ENCODE results near the gene NDEL1.

Gene NDEL1

GRCh38 chr17:8435245-8436168, at the start of gene NDEL1:
Gene NDEL1 (plus strand): TSS chr17:8435884. CDS start chr17:8444272, 8,388 bp downstream.
- TF ChIP-seq CTCF (IDR thresholded peaks at IDR 0.05; ENCODE audit: insufficient read depth, low read depth, low read length, missing control alignments) = no peak
- peak within 1 kb of the TSS; percentile 94 for H3K4me3 ChIP-seq (ENCODE audit: low read depth, low read length)
- peak; percentile 99 for DNase-seq (ENCODE audit: low read depth)

- DNase-seq (ENCODE audit: low read depth) = no peak
- H3K4me3 ChIP-seq (ENCODE audit: low read depth, low read length) = no peak overlapping the region
- no peak for TF ChIP-seq CTCF (IDR thresholded peaks at IDR 0.05; ENCODE audit: insufficient read depth, low read depth, low read length, missing control alignments)
Observed at GRCh38 chr17:8386841-8387240, 48.8 kb upstream of the NDEL1 start.

GRCh38 chr17:8387914-8388651, 47.6 kb upstream of the NDEL1 start:
- H3K4me3 ChIP-seq (ENCODE audit: low read depth, low read length) = no peak overlapping the region
- DNase-seq (ENCODE audit: low read depth) = no peak
- no peak for TF ChIP-seq CTCF (IDR thresholded peaks at IDR 0.05; ENCODE audit: insufficient read depth, low read depth, low read length, missing control alignments)

- H3K4me3 ChIP-seq (ENCODE audit: low read depth, low read length) = no peak overlapping the region
- TF ChIP-seq CTCF (IDR thresholded peaks at IDR 0.05; ENCODE audit: insufficient read depth, low read depth, low read length, missing control alignments) = no peak
- DNase-seq (ENCODE audit: low read depth) = no peak
Observed at GRCh38 chr17:8391711-8392110, 44.0 kb upstream of the NDEL1 start.

GRCh38 chr17:8392274-8392673, 43.4 kb upstream of the NDEL1 start:
- no peak for TF ChIP-seq CTCF (IDR thresholded peaks at IDR 0.05; ENCODE audit: insufficient read depth, low read depth, low read length, missing control alignments)
- H3K4me3 ChIP-seq (ENCODE audit: low read depth, low read length) = no peak overlapping the region
- DNase-seq (ENCODE audit: low read depth) = no peak

- H3K4me3 ChIP-seq (ENCODE audit: low read depth, low read length) = no peak overlapping the region
- no peak for DNase-seq (ENCODE audit: low read depth)
- no peak for TF ChIP-seq CTCF (IDR thresholded peaks at IDR 0.05; ENCODE audit: insufficient read depth, low read depth, low read length, missing control alignments)
Observed at GRCh38 chr17:8392674-8393469, 42.8 kb upstream of the NDEL1 start.
